Mammary epithelial cell (primary cell): ENCODE results near the gene POU6F2.

Experiments used
- EZH2 ChIP-seq: IDR thresholded peaks from 2 replicates; pipeline ENCODE4 v1.6.1; 2012; ENCODE audit warnings: low read length, inconsistent platforms, borderline replicate concordance
- TF ChIP-seq, protein P1 (sequence below), 2 donors: IDR thresholded peaks in 1 of 2; conservative IDR thresholded peaks in 1 of 2; 2 replicates each; pipeline ENCODE4 v1.5.1; 2011 to 2012; ENCODE audit warnings: inconsistent platforms in 2 of 2, low read length in 2 of 2, mild to moderate bottlenecking in 2 of 2, control low read depth in 1 of 2, low read depth in 1 of 2; ENCODE audit not compliant: insufficient read depth in 1 of 2; ENCODE audit errors: extremely low read depth in 1 of 2

- TF ChIP-seq, protein P1, sequence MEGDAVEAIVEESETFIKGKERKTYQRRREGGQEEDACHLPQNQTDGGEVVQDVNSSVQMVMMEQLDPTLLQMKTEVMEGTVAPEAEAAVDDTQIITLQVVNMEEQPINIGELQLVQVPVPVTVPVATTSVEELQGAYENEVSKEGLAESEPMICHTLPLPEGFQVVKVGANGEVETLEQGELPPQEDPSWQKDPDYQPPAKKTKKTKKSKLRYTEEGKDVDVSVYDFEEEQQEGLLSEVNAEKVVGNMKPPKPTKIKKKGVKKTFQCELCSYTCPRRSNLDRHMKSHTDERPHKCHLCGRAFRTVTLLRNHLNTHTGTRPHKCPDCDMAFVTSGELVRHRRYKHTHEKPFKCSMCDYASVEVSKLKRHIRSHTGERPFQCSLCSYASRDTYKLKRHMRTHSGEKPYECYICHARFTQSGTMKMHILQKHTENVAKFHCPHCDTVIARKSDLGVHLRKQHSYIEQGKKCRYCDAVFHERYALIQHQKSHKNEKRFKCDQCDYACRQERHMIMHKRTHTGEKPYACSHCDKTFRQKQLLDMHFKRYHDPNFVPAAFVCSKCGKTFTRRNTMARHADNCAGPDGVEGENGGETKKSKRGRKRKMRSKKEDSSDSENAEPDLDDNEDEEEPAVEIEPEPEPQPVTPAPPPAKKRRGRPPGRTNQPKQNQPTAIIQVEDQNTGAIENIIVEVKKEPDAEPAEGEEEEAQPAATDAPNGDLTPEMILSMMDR (conservative IDR thresholded peaks at IDR 0.05 in 1 of 2, IDR thresholded peaks at IDR 0.05 in 1 of 2; ENCODE audit: extremely low read depth in 1 of 2, insufficient read depth in 1 of 2, low read depth in 1 of 2, low read length in 2 of 2) = no peak
- no peak for TF ChIP-seq EZH2
These were observed 166.7 kb downstream of the POU6F2 start for GRCh38 chr7:39144420-39144819.
